Adrenal gland (tissue), 5 donors: Measurements from ENCODE around the gene SPZ1.
"Not testable (repeated sequence)": the region's sequence is repeated elsewhere in the genome, so short reads cannot be mapped to it uniquely, and the experiment has no call there.

Experiments used
- CTCF ChIP-seq, 6 experiments: fragments of 450-650 bp in 4 of 6; fragments of 200-600 bp in 2 of 6; sonication (generic) in 1 of 6; IDR thresholded peaks; 1 replicate in 5 of 6; 2 replicates in 1 of 6; pipeline versions ENCODE4 v1.5.1 to v1.8.0; 2016 to 2021; ENCODE audit warnings: antibody characterized with exemption in 6 of 6, mild to moderate bottlenecking in 2 of 6, moderate library complexity in 1 of 6
- POLR2A ChIP-seq, 2 donors: fragments of 450-650 bp; IDR thresholded peaks; one replicate each; pipeline ENCODE4 v1.6.1; 2017; ENCODE audit warnings: antibody characterized with exemption in 2 of 2, mild to moderate bottlenecking in 2 of 2, moderate library complexity in 1 of 2
- donor health status: DM: no; HTN: no; CAD: no.

- TF ChIP-seq CTCF, POLR2A (IDR thresholded peaks at IDR 0.05): not testable (repeated sequence)
Measured at GRCh38 chr5:80300796-80301195, 19.0 kb upstream of the SPZ1 start.
